ENCODE data around the gene KMT2A.
A peak's percentile ranks its signal among the peaks of the same experiment; 100 is the strongest.

- TF ChIP-seq EP300 (IDR thresholded peaks at IDR 0.05): no peak
- TF ChIP-seq CTCF (IDR thresholded peaks at IDR 0.05): no peak
- TF ChIP-seq POLR2AphosphoS5 (IDR thresholded peaks at IDR 0.05): peak in 2 of 4 donors; percentile 3 to 5
- no peak for TF ChIP-seq POLR2A (IDR thresholded peaks at IDR 0.05)
These were observed 128.8 kb downstream of the KMT2A start for GRCh38 chr11:118565051-118565450.

Data from sigmoid colon (tissue), 4 donors.